GM21723 (cell line): ENCODE data around the gene TMTC2.
"Not testable (repeated sequence)": the region's sequence is repeated elsewhere in the genome, so short reads cannot be mapped to it uniquely, and the experiment has no call there.

Source experiments
- ATAC-seq: cut with Tn5 transposase; IDR thresholded peaks from one replicate; pipeline ENCODE4 v1.9.1; 2021; ENCODE audit warnings: mild to moderate bottlenecking, moderate library complexity; ENCODE audit not compliant: unreplicated experiment

The TMTC2 gene

DNA sequence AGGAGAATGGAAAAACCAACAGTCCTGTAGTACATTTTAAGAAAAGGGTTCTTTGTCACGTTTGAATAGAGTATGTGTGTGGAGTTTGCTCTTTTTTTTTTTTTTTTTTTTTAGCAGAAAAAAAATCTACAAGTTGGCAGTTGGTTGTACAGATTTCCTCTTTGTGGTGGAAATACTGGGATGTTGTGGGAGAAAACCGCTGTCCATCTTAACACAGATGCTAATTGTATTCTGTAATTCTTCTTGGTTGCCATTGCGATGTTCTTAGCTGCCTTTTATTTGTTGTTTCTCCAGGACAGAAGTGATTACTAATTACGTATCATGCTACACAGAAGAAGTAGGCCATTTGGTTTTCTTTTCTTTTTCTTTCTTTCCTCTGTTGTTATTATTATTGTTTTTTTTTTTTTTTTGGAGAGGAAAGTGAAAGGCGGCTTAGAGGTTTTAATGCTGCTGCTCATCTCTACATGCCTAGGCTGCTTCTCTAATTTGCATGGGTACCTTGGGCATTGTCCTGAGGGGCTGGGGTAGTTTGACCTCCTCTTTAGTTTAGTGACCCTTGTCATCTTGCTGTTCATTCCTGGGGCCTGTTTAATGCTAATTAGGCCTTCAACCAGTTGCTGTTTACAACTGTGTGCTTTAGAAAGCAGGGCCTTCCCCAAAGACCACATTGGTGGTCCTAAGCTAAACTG is 94.7 kb downstream of the TMTC2 start:
- no peak for ATAC-seq

- no peak for ATAC-seq
Observed at GRCh38 chr12:82783435-82783834, 96.7 kb downstream of the TMTC2 start.

DNA sequence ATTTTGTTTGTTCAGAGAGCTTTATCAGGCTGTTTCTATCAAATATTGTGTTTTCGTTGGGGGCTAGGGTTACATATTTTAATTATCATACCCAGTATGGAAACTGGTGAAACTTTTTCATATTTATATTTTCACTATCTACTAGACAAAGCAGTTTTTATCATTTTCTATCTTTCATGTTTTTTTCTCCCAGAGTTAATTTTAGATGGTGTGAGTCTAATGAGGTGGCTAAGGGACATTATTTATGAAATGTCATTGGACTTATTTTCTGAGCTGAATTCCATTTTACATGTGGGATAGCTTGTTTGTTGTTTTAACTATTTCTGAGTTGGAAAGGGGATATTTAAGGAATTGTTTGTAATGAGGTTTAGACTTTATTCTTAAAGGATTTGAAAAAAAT is 100.3 kb downstream of the TMTC2 start:
- no peak for ATAC-seq

DNA sequence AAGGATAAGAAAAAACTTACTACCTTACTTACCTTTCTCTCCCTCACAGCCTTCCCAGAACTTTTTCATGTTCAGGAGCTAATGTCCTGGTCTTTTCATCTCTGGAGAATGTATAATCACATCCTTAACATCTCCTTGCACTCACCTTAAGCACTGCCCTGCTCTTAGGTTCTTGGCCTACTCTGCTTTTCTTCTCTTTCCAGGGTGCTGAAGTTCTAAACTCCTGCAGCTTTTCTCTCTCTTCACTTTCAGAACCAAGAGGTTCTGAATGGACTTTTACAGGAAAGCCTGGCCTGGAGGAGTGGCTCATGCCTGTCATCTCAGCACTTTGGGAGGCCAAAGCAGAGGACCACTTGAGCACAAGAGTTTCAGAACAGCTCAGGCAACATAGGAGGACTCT is 101.9 kb downstream of the TMTC2 start:
- no peak for ATAC-seq

GRCh38 chr12:82789674-82790073 is 103.0 kb downstream of the TMTC2 start:
- ATAC-seq, result no peak

DNA sequence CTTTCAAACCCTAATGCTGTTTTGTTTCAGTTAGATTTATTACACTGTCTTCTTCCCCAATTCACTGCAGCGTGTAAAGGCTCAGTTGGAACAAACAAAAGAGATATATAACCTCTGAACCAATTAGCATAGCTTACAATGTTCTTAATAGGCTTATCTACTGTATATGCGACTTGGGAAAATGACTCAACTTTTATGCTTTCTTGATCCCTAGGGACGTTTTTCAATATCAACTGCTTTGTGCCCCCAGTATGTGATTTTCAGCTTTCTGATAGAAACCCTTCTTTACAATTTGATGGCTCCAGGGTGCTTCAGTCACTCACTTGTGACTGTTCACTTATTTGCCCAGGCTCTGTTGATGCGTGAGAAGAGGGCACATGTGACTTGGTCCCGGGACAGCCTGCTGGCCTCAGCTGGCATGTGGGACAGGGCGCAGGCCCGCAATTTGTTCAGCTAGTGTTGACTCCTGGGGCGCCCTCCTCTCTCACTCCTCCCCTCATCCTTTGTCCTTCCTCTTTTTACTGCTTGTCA is 107.1 kb downstream of the TMTC2 start:
- ATAC-seq, result no peak

DNA sequence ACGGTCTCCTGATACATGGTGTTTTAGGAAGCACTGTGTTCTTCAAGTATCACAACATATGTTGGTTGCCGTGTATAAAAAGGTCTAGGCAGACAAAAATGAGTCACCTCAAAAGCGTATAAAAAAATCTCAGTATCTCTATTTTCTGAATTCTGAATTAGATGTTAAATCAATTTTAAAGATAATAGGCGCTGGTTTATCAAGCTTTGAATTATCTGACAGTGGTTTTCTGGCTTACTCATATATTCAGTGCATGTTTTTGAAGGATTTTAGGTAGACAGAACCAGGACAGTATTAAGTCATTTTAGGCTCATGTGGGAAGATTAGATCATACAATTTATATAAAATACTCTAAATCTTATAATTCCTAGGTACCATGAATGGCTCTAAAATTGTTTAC is 110.8 kb downstream of the TMTC2 start:
- no peak for ATAC-seq

GRCh38 chr12:82800185-82800584 is 113.5 kb downstream of the TMTC2 start:
- ATAC-seq, result no peak

DNA sequence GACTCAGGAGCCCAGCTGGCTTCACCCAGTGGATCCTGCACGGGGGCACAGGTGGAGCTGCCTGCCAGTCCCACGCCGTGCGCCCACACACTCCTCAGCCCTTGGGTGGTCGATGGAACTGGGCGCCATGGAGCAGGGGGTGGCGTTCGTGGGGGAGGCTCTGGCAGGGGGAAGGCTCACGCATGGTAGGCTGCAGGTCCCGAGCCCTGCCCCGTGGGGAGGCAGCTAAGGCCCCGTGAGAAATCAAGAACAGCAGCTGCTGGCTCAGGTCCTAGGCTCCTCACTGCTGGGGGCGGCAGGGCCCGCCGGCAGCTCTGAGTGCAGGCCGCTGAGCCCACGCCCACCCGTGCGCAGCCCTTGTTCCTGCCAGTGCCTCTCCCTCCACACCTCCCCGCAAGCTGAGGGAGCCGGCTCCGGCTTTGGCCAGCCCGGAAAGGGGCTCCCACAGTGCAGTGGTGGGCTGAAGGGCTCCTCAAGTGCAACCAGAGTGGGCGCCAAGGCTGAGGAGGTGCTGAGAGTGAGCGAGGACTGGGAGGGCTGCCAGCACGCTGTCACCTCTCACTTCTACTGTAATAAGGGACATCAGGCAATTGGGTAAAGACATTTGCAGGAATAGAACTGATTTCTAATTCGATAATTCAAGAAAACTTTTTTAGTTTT is 115.4 kb downstream of the TMTC2 start:
- ATAC-seq, result no peak

DNA sequence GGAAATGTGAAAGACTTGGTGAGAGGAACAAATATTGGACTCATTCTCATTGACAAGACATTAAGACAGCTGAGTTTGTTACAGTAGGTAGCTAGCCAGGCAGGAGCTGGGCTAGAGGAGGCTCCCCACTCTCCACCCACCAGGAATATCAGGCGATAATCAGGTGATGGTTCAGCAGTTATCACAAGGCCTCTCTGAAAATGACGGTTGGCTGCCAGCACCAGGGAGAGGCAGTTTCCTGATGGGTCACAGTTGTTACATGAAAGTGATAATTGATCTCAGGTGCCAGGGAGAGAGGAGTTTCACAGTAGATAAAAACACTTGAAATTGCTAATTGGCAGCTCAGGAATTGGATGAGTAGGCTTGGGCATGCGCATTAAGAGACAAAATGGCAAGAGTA is 116.5 kb downstream of the TMTC2 start:
- no peak for ATAC-seq

DNA sequence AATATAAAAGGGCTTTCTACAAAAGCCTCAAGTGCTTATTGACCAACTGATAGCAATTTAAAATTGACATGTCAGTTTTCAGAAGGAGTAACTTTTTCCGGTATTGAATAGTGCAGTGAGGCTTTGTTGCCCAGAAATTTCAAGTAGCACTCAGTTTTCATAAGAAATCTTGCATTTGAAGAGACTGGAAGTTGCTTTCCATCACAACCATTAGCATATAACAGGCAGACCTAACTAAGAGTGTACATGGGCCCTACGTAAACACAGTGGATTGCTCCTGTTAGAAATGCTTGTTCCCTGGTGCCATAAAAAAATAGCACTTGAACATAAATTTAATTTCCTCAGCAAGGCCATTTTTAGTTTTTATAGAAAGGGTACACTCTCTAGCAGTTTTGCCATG is 117.9 kb downstream of the TMTC2 start:
- no peak for ATAC-seq

DNA sequence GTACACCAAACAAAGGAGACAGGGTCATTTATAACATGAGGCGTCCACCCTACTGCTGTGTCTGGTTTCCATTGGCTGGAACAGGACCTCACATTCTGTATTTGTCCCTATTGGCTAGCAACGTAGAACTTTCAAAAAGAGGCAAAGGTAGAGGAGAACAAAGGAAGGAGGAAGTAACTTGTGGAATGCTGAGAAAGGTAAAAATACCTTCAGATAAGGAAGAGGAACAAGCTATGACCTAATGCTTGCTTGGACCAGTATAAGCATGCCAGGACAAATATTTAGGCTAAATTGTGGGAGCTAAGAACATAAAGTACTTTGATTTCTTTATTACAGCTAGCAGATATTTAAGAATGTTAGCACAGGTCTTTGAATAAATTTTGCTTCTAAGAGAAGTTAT is 118.3 kb downstream of the TMTC2 start:
- not testable (repeated sequence) for ATAC-seq

- no peak for ATAC-seq
Observed at GRCh38 chr12:82805812-82806497, 119.2 kb downstream of the TMTC2 start.

- ATAC-seq, result no peak
Observed at GRCh38 chr12:82807132-82807737, 120.5 kb downstream of the TMTC2 start.

DNA sequence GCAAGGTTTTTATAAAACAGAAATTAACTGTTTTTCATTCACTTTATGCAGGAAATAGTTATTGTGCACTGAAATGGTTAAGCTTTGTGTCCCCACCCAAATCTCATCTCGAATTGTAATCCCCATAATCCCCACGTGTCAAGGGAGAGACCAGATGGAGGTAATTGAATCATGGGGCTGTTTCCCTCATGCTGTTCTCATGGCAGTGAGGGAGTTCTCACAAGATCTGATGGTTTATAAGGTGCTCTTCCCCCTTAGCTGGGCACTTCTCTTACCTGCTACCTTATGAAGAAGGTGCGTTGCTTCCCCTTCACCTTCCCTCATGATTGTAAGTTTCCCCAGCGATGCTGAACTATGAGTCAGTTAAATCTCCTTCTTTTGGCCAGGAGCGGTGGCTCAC is 123.9 kb downstream of the TMTC2 start:
- no peak for ATAC-seq

DNA sequence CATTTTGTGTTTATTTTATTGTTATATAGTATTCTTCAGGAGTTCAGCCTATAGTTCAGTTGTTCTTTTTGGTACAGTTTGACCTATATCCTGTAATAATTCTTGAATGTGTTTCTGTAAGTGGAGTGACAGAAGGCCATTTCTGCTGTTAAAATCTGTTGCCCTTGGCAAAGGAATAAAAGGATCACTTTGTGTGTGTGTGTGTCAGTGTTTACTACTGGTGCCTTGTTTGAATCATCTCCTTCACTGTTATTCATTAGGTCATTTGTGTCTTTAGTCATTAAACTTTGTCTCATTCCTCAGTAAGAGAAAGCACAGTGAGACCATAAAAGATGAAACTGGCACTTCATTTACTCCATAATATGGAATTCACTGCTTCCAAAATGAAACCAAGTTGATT is 130.7 kb downstream of the TMTC2 start:
- ATAC-seq, result no peak

GRCh38 chr12:82818271-82819035 is 131.7 kb downstream of the TMTC2 start:
- no peak for ATAC-seq

- no peak for ATAC-seq
Observed at GRCh38 chr12:82826505-82826904, 139.8 kb downstream of the TMTC2 start.

GRCh38 chr12:82832096-82832495 is 145.4 kb downstream of the TMTC2 start:
- no peak for ATAC-seq

GRCh38 chr12:82832981-82833380 is 146.3 kb downstream of the TMTC2 start:
- ATAC-seq, result no peak

- no peak for ATAC-seq
Observed at GRCh38 chr12:82833481-82833880, 146.8 kb downstream of the TMTC2 start.
